CD14-positive monocyte (primary cell): ENCODE data around the gene TFAP2E. TPM values are rescaled to one million over a fixed set of nuclear protein-coding genes. Genes with fewer than 3 reads are reported as not detected.

ENCODE experiments used
- DNase-seq, 3 donors: peaks; one replicate each; pipeline ENCODE4 v3.0.0-alpha.2; 2011 to 2022
- H2AFZ ChIP-seq: 2 replicates; pipeline ENCODE4 v1.6.0; 2012; ENCODE audit warnings: mild to moderate bottlenecking, low read depth, low read length, inconsistent platforms; ENCODE audit not compliant: insufficient read depth, poor library complexity, severe bottlenecking
- H3K27ac ChIP-seq, 2 donors: 1 replicate in 1 of 2; 2 replicates in 1 of 2; pipeline ENCODE4 v1.5.1; 2012 to 2013; ENCODE audit warnings: low read length in 2 of 2, control low read depth in 1 of 2, inconsistent platforms in 1 of 2, low read depth in 1 of 2, mild to moderate bottlenecking in 1 of 2
- H3K27me3 ChIP-seq, 2 donors: one replicate each; pipeline versions ENCODE4 v1.6.0 to v1.6.1; 2011 to 2013; ENCODE audit warnings: low read length in 2 of 2; ENCODE audit not compliant: control insufficient read depth in 2 of 2, insufficient read depth in 2 of 2
- H3K36me3 ChIP-seq, 2 donors: replicated peaks in 1 of 2; 1 replicate in 1 of 2; 2 replicates in 1 of 2; pipeline versions ENCODE4 v1.5.1 to v1.6.1; 2012 to 2013; ENCODE audit warnings: low read length in 2 of 2, control low read depth in 1 of 2, inconsistent platforms in 1 of 2, mild to moderate bottlenecking in 1 of 2; ENCODE audit not compliant: insufficient read depth in 2 of 2, control insufficient read depth in 1 of 2
- H3K4me1 ChIP-seq, 2 donors: 1 replicate in 1 of 2; 2 replicates in 1 of 2; pipeline versions ENCODE4 v1.5.1 to v1.6.1; 2012 to 2013; ENCODE audit warnings: low read length in 2 of 2, control low read depth in 1 of 2, inconsistent platforms in 1 of 2, mild to moderate bottlenecking in 1 of 2, moderate library complexity in 1 of 2; ENCODE audit not compliant: insufficient read depth in 2 of 2, control insufficient read depth in 1 of 2
- H3K4me2 ChIP-seq: replicated peaks from 2 replicates; pipeline ENCODE3; 2012; ENCODE audit warnings: low read length, moderate library complexity, mild to moderate bottlenecking; ENCODE audit not compliant: poor library complexity, severe bottlenecking; ENCODE audit errors: extremely low read depth
- H3K4me3 ChIP-seq, 3 experiments: fragments of 200-600 bp in 1 of 3; sonication (generic) in 1 of 3; replicated peaks in 1 of 3; 1 replicate in 2 of 3; 2 replicates in 1 of 3; pipeline ENCODE4 v1.5.1; 2011 to 2013; ENCODE audit warnings: low read length in 3 of 3, mild to moderate bottlenecking in 3 of 3, control low read depth in 2 of 3, low read depth in 2 of 3, inconsistent platforms in 1 of 3, moderate library complexity in 1 of 3
- H3K79me2 ChIP-seq: 2 replicates; pipeline ENCODE4 v1.6.0; 2012; ENCODE audit warnings: mild to moderate bottlenecking, control low read depth, inconsistent platforms, low read length, moderate library complexity; ENCODE audit not compliant: insufficient read depth
- H3K9ac ChIP-seq: 2 replicates; pipeline ENCODE4 v1.6.0; 2017; ENCODE audit warnings: low read length, mild to moderate bottlenecking; ENCODE audit not compliant: insufficient read depth, poor library complexity, severe bottlenecking
- H3K9me3 ChIP-seq, 2 donors: replicated peaks in 1 of 2; 1 replicate in 1 of 2; 2 replicates in 1 of 2; pipeline versions ENCODE4 v1.5.1 to v1.6.1; 2012 to 2013; ENCODE audit warnings: low read length in 2 of 2, control low read depth in 1 of 2; ENCODE audit not compliant: control insufficient read depth in 1 of 2, insufficient read depth in 1 of 2
- H4K20me1 ChIP-seq: 2 replicates; pipeline ENCODE4 v1.6.0; 2012; ENCODE audit warnings: mild to moderate bottlenecking, low read length, control low read depth, moderate library complexity; ENCODE audit not compliant: insufficient read depth
- H3K27ac Mint-ChIP-seq, 7 donors: one replicate each; pipeline ENCODE4 v1.8.0; 2020; ENCODE audit warnings: mild to moderate bottlenecking in 7 of 7, mixed read lengths in 7 of 7, moderate library complexity in 6 of 7, inconsistent platforms in 2 of 7
- H3K27me3 Mint-ChIP-seq, 3 donors: one replicate each; pipeline ENCODE4 v1.8.0; 2021 to 2022; ENCODE audit warnings: low read depth in 3 of 3, mild to moderate bottlenecking in 3 of 3, mixed read lengths in 3 of 3, moderate library complexity in 3 of 3, inconsistent platforms in 1 of 3
- H3K36me3 Mint-ChIP-seq, 2 donors: one replicate each; pipeline ENCODE4 v1.8.0; 2020; ENCODE audit warnings: mixed read lengths in 2 of 2, inconsistent platforms in 1 of 2, mild to moderate bottlenecking in 1 of 2
- H3K4me1 Mint-ChIP-seq: one replicate; pipeline ENCODE4 v1.8.0; 2020; ENCODE audit warnings: mild to moderate bottlenecking, mixed read lengths
- H3K4me3 Mint-ChIP-seq, 2 donors: one replicate each; pipeline ENCODE4 v1.8.0; 2020; ENCODE audit warnings: mild to moderate bottlenecking in 2 of 2, mixed read lengths in 2 of 2, moderate library complexity in 1 of 2
- H3K9me3 Mint-ChIP-seq, 7 donors: one replicate each; pipeline ENCODE4 v1.8.0; 2020 to 2022; ENCODE audit warnings: mixed read lengths in 7 of 7, mild to moderate bottlenecking in 6 of 7, moderate library complexity in 6 of 7, inconsistent platforms in 2 of 7
- CTCF ChIP-seq: fragments of 200-600 bp; IDR thresholded peaks from one replicate; pipeline ENCODE4 v1.8.0; 2022; ENCODE audit warnings: antibody characterized with exemption, mild to moderate bottlenecking
- WGBS: methylation state at CpG from one replicate; pipeline ENCODE4 v1.1.5; 2013; ENCODE audit warnings: missing lambda C conversion rate; ENCODE audit not compliant: insufficient coverage; 5-methylcytosine and 5-hydroxymethylcytosine counted together
- intact Hi-C, 2 donors: fragments of 100-400 bp; cut with micrococcal nuclease; formaldehyde crosslinking; loops; one replicate each; pipeline versions ENCODE4 v1.15.0 to v1.15.1; 2023
- polyA plus RNA-seq, 3 donors: library from polyadenylated mRNA; depleted of rRNA in 1 of 3; unstranded in 2 of 3; stranded (reverse) in 1 of 3; fragments of 300-500 nt in 2 of 3; fragments of >200 nt in 1 of 3; fragmentation: Illumina TruSeq in 2 of 3; gene quantifications; 1 replicate in 2 of 3; 2 replicates in 1 of 3; pipeline ENCODE4 v1.2.3, GENCODE V29; 2012 to 2021

The TFAP2E gene
- polyA plus RNA-seq, 3 donors, result 0.77 to 4.5 (median 1.5) TPM

- no peaks in the 10 kb centered on the region for H3K27me3 ChIP-seq
- H3K36me3 Mint-ChIP-seq, result peaks cover 50 to 67% of the 10 kb centered on the region in 2 donors
- no peak overlapping the region for H2AFZ ChIP-seq
- TF ChIP-seq CTCF, result no peak
- H3K9ac ChIP-seq, result no peak overlapping the region
- H3K27ac ChIP-seq, result no peak overlapping the region
- peaks cover 19% of the 10 kb centered on the region for H3K79me2 ChIP-seq
- DNase-seq, result no peak
- no peaks in the 10 kb centered on the region for H3K27me3 Mint-ChIP-seq
- H3K4me1 Mint-ChIP-seq, result no peaks in the 10 kb centered on the region
- no peak overlapping the region for H3K27ac Mint-ChIP-seq
- peaks cover 37 to 87% of the 10 kb centered on the region in 2 donors for H3K36me3 ChIP-seq
- H4K20me1 ChIP-seq, result peaks cover 23% of the 10 kb centered on the region
- no peak overlapping the region for H3K4me3 Mint-ChIP-seq
- H3K4me3 ChIP-seq, result no peak overlapping the region
- no peaks in the 10 kb centered on the region for H3K4me1 ChIP-seq
- H3K4me2 ChIP-seq, result no peak overlapping the region
- H3K9me3 ChIP-seq, result no peaks in the 10 kb centered on the region
- intact Hi-C loops, result no loop called here
- no peaks in the 10 kb centered on the region for H3K9me3 Mint-ChIP-seq
Measured at GRCh38 chr1:35623832-35624231, 50.7 kb downstream of the TFAP2E start.

- Histone ChIP-seq H2AFZ (no peak overlapping the region), H3K79me2 (peaks cover 15% of the 10 kb centered on the region), H3K27ac (peak overlapping the region in 1 of 2 donors; percentile 8), H3K4me1 (no peaks in the 10 kb centered on the region), H4K20me1 (peaks cover 33% of the 10 kb centered on the region), H3K4me2 (no peak overlapping the region), H3K4me3 (no peak overlapping the region), H3K36me3 (peaks cover 54 to 90% of the 10 kb centered on the region in 2 donors), H3K9me3 (no peaks in the 10 kb centered on the region), H3K9ac (no peak overlapping the region), H3K27me3 (no peaks in the 10 kb centered on the region)
- WGBS, result no CpG with 5 or more reads among the region's 2 CpGs
- no peak overlapping the region for H3K4me3 Mint-ChIP-seq
- H3K27ac Mint-ChIP-seq, result no peak overlapping the region
- DNase-seq, result no peak
- intact Hi-C loops, result no loop called here
- peaks cover 62 to 87% of the 10 kb centered on the region in 2 donors for H3K36me3 Mint-ChIP-seq
- TF ChIP-seq CTCF, result no peak
- no peaks in the 10 kb centered on the region for H3K4me1 Mint-ChIP-seq
- H3K27me3 Mint-ChIP-seq, result no peaks in the 10 kb centered on the region
- H3K9me3 Mint-ChIP-seq, result no peaks in the 10 kb centered on the region
Measured at GRCh38 chr1:35629051-35629450, 55.9 kb downstream of the TFAP2E start.
